Vagina (tissue), 2 donors: Measurements from ENCODE around the gene SPATA25. TPM values are rescaled to one million over a fixed set of nuclear protein-coding genes. Genes with fewer than 3 reads are reported as not detected.

Source experiments
- DNase-seq, 2 donors: peaks; one replicate each; pipeline ENCODE4 v3.0.0-alpha.2; 2017; ENCODE audit errors: extremely low spot score in 2 of 2
- H3K27ac ChIP-seq: fragments of 200-600 bp; sonication (generic); one replicate; pipeline ENCODE4 v1.5.1; 2019
- H3K27me3 ChIP-seq: fragments of 200-600 bp; sonication (generic); one replicate; pipeline ENCODE4 v1.5.1; 2019
- H3K36me3 ChIP-seq, 2 donors: fragments of 200-600 bp; sonication (generic); one replicate each; pipeline ENCODE4 v1.5.1; 2017 to 2019
- H3K4me1 ChIP-seq: fragments of 200-600 bp; sonication (generic); one replicate; pipeline ENCODE4 v1.5.1; 2019
- H3K4me3 ChIP-seq, 2 donors: fragments of 200-600 bp; sonication (generic); 1 replicate in 1 of 2; 2 replicates in 1 of 2; pipeline ENCODE4 v1.5.1; 2016 to 2019
- H3K9me3 ChIP-seq: fragments of 200-600 bp; sonication (generic); one replicate; pipeline ENCODE4 v1.5.1; 2019
- CTCF ChIP-seq, 3 experiments: fragments of 450-650 bp in 2 of 3; fragments of 200-600 bp in 1 of 3; sonication (generic) in 1 of 3; IDR thresholded peaks; one replicate each; pipeline ENCODE4 v1.5.1; 2017 to 2019; ENCODE audit warnings: antibody characterized with exemption in 3 of 3, mild to moderate bottlenecking in 2 of 3, moderate library complexity in 2 of 3
- POLR2A ChIP-seq, 2 donors: fragments of 450-650 bp; IDR thresholded peaks; one replicate each; pipeline ENCODE4 v1.6.1; 2017; ENCODE audit warnings: antibody characterized with exemption in 2 of 2, mild to moderate bottlenecking in 2 of 2, moderate library complexity in 2 of 2
- POLR2AphosphoS5 ChIP-seq, 2 donors: sonication (generic); formaldehyde crosslinking; IDR thresholded peaks; one replicate each; pipeline ENCODE4 v1.9.0; 2017; ENCODE audit warnings: antibody characterized with exemption in 2 of 2, mild to moderate bottlenecking in 2 of 2, low read depth in 1 of 2; ENCODE audit not compliant: insufficient read depth in 1 of 2
- intact Hi-C: fragments of 100-400 bp; cut with DNase I; formaldehyde crosslinking; loops from one replicate; pipeline ENCODE4 v1.15.1; 2023
- total RNA-seq: library from RNA; depleted of rRNA; stranded (reverse); fragments of >200 nt; gene quantifications from one replicate; pipeline ENCODE4 v1.2.3, GENCODE V29; 2016

SPATA25 gene
- total RNA-seq, 1 donor from 2014 or later: 7.1 TPM

GRCh38 chr20:45848969-45849582 lies 38.3 kb downstream of the SPATA25 start:
- H3K4me1 ChIP-seq: peaks cover 7% of the 10 kb centered on the region
- TF ChIP-seq CTCF (IDR thresholded peaks at IDR 0.05) (no peak), POLR2AphosphoS5 (IDR thresholded peaks at IDR 0.05; ENCODE audit: insufficient read depth in 1 of 2, low read depth in 1 of 2) (no peak), POLR2A (IDR thresholded peaks at IDR 0.05) (no peak)
- H3K36me3 ChIP-seq: peaks cover 0 to 54% of the 10 kb centered on the region in 2 donors
- no peak overlapping the region for H3K27ac ChIP-seq
- DNase-seq: no peak
- no peaks in the 10 kb centered on the region for H3K27me3 ChIP-seq
- no peaks in the 10 kb centered on the region for H3K9me3 ChIP-seq
- intact Hi-C loops: no loop called here
- H3K4me3 ChIP-seq: no peak overlapping the region

- Histone ChIP-seq H3K9me3 (no peaks in the 10 kb centered on the region), H3K27ac (no peak overlapping the region), H3K4me1 (peaks cover 9% of the 10 kb centered on the region), H3K4me3 (no peak overlapping the region), H3K36me3 (peaks cover 0 to 59% of the 10 kb centered on the region in 2 donors), H3K27me3 (no peaks in the 10 kb centered on the region)
- intact Hi-C loops: no loop called here
- TF ChIP-seq CTCF (IDR thresholded peaks at IDR 0.05) (no peak), POLR2A (IDR thresholded peaks at IDR 0.05) (no peak), POLR2AphosphoS5 (IDR thresholded peaks at IDR 0.05; ENCODE audit: insufficient read depth in 1 of 2, low read depth in 1 of 2) (peak in 1 of 2 donors; percentile 19)
- DNase-seq: no peak
These were observed 39.0 kb downstream of the SPATA25 start for GRCh38 chr20:45848421-45848820.

GRCh38 chr20:45845452-45845851 lies 42.0 kb downstream of the SPATA25 start:
- TF ChIP-seq POLR2AphosphoS5 (IDR thresholded peaks at IDR 0.05; ENCODE audit: insufficient read depth in 1 of 2, low read depth in 1 of 2): no peak
- Histone ChIP-seq H3K4me1 (peaks cover 39% of the 10 kb centered on the region), H3K4me3 (no peak overlapping the region), H3K27ac (no peak overlapping the region), H3K27me3 (no peaks in the 10 kb centered on the region), H3K9me3 (no peaks in the 10 kb centered on the region), H3K36me3 (peaks cover 0 to 64% of the 10 kb centered on the region in 2 donors)
- intact Hi-C loops: no loop called here
- DNase-seq: no peak

- intact Hi-C loops: no loop called here
- peaks cover 47% of the 10 kb centered on the region for H3K4me1 ChIP-seq
- peaks cover 0 to 72% of the 10 kb centered on the region in 2 donors for H3K36me3 ChIP-seq
- TF ChIP-seq POLR2AphosphoS5 (IDR thresholded peaks at IDR 0.05; ENCODE audit: insufficient read depth in 1 of 2, low read depth in 1 of 2) (peak in 1 of 2 donors; percentile 9), POLR2A (IDR thresholded peaks at IDR 0.05) (no peak), CTCF (IDR thresholded peaks at IDR 0.05) (no peak)
- no peaks in the 10 kb centered on the region for H3K27me3 ChIP-seq
- no peak overlapping the region for H3K4me3 ChIP-seq
- no peak for DNase-seq
- peak overlapping the region; percentile 56 for H3K27ac ChIP-seq
- H3K9me3 ChIP-seq: no peaks in the 10 kb centered on the region
These were observed 43.9 kb downstream of the SPATA25 start for GRCh38 chr20:45843506-45843905.

GRCh38 chr20:45842169-45842812 lies 45.1 kb downstream of the SPATA25 start:
- intact Hi-C loops: no loop called here
- no peaks in the 10 kb centered on the region for H3K9me3 ChIP-seq
- H3K27ac ChIP-seq: peak overlapping the region; percentile 56
- no peak overlapping the region for H3K4me3 ChIP-seq
- H3K27me3 ChIP-seq: no peaks in the 10 kb centered on the region
- no peak for DNase-seq
- peaks cover 0 to 71% of the 10 kb centered on the region in 2 donors for H3K36me3 ChIP-seq
- H3K4me1 ChIP-seq: peaks cover 53% of the 10 kb centered on the region
- TF ChIP-seq CTCF (IDR thresholded peaks at IDR 0.05) (no peak), POLR2AphosphoS5 (IDR thresholded peaks at IDR 0.05; ENCODE audit: insufficient read depth in 1 of 2, low read depth in 1 of 2) (no peak), POLR2A (IDR thresholded peaks at IDR 0.05) (no peak)
